HEK293T (cell line): Measurements from ENCODE around the gene FSD1.

Experiments
- BHLHE40 ChIP-seq: fragments of 450-650 bp; IDR thresholded peaks from 2 replicates; pipeline ENCODE4 v1.6.1; 2016; ENCODE audit warnings: mild to moderate bottlenecking, moderate library complexity, borderline replicate concordance
- LEF1 ChIP-seq: fragments of 450-650 bp; IDR thresholded peaks from 2 replicates; pipeline ENCODE4 v1.6.1; 2017; ENCODE audit warnings: mild to moderate bottlenecking, borderline replicate concordance

GRCh38 chr19:4326215-4326836 lies 21.9 kb downstream of the FSD1 start:
- TF ChIP-seq BHLHE40 (no peak), LEF1 (no peak)
